ENCODE data around the gene DNAJC17.

Gene DNAJC17

GRCh38 chr15:40769274-40770146 is 37.8 kb downstream of the DNAJC17 start, which contains the start of gene C15orf62:
C15orf62 (plus strand) TSS chr15:40769980; CDS start chr15:40770496, 516 bp downstream.
- TF ChIP-seq CTCF (IDR thresholded peaks at IDR 0.05; ENCODE audit: low read depth, low read length, missing control alignments): no peak
- in situ Hi-C loops (cut with HindIII; ENCODE audit: low sequenced_read_pairs): no loop called here
- no peak within 1 kb of the TSS for H3K4me3 ChIP-seq (ENCODE audit: low read depth, low read length)
- DNase-seq (ENCODE audit: low read depth): no peak

GRCh38 chr15:40768521-40769273 is 38.6 kb downstream of the DNAJC17 start:
- in situ Hi-C loops (cut with HindIII; ENCODE audit: low sequenced_read_pairs): no loop called here
- no peak for DNase-seq (ENCODE audit: low read depth)
- TF ChIP-seq CTCF (IDR thresholded peaks at IDR 0.05; ENCODE audit: low read depth, low read length, missing control alignments): no peak
- no peak overlapping the region for H3K4me3 ChIP-seq (ENCODE audit: low read depth, low read length)

DNA sequence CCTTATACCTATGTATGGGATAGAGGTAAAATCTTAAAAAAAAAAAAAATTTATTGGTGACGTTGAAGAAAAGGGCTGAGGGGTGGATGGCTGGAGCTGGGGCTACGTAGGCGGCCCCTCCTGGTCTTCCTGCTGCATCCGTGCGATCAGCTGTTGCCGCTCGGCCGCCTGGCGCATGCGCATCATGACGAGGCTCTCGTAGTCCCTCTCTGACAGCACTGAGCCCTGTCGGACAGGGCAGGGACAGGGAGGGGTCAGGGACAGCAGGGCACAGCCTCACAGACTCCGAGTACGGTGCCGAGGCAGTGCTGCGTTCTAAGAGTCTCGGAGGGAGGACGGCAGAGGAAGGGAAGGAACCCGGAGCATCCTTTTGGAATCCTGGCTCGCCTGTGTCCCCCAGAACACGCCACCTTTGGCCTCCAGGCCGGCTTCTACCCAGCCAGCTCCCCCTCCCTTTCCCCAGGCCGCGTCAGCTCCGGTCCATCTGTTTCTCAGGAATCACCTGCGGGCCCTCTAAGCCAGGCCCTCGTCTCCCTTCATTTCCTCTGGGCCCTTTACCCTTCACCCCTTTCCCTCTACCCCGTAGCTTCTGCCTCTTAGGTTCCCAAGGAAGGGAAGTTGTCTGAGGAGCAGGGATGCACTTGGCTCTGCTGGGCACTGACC is 39.3 kb downstream of the DNAJC17 start:
- in situ Hi-C loops (cut with HindIII; ENCODE audit: low sequenced_read_pairs): no loop called here
- H3K4me3 ChIP-seq (ENCODE audit: low read depth, low read length): no peak overlapping the region
- TF ChIP-seq CTCF (IDR thresholded peaks at IDR 0.05; ENCODE audit: low read depth, low read length, missing control alignments): no peak
- DNase-seq (ENCODE audit: low read depth): no peak

- no peak overlapping the region for H3K4me3 ChIP-seq (ENCODE audit: low read depth, low read length)
- in situ Hi-C loops (cut with HindIII; ENCODE audit: low sequenced_read_pairs): no loop called here
- TF ChIP-seq CTCF (IDR thresholded peaks at IDR 0.05; ENCODE audit: low read depth, low read length, missing control alignments): no peak
- no peak for DNase-seq (ENCODE audit: low read depth)
Measured at GRCh38 chr15:40766906-40767837, 40.1 kb downstream of the DNAJC17 start.

DNA sequence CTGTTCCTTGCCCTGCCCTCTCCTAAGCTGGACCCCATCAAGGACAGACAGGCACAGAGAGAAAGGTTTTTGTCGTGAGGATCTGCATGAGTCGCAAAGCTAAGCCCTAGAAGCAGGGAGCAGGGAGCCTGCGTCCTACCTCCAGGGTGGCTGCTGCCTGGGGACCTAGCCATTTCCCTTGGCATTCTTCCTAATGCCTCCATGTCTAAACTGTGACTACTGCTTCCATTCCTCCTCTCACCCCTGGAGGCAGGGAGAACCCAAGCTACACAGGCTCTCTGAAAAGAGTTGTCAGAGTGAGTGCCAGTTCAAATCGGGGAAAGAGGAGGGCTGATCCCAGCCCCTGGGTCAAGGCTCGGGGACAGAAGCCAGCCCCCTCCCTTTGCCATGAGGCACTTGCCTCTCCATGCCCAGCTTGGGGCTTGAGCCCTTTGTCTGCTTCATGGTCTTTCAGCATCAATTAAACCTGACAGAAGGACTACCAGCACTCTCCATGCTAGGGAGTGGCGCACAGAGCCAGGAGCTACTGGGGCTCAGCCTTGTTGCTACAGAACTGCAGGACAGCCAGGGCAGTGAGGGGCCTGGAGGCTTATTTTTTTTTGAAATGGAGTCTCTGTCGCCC is 41.0 kb downstream of the DNAJC17 start:
- H3K4me3 ChIP-seq (ENCODE audit: low read depth, low read length): no peak overlapping the region
- no peak for TF ChIP-seq CTCF (IDR thresholded peaks at IDR 0.05; ENCODE audit: low read depth, low read length, missing control alignments)
- no peak for DNase-seq (ENCODE audit: low read depth)
- in situ Hi-C loops (cut with HindIII; ENCODE audit: low sequenced_read_pairs): no loop called here
